Neural cell (in vitro differentiated cells): ENCODE results near the gene HSD3B1.

Source experiments
- EP300 ChIP-seq: fragments of 450-650 bp; conservative IDR thresholded peaks from 2 replicates; pipeline ENCODE4 v1.6.1; 2014; ENCODE audit warnings: antibody characterized with exemption, mild to moderate bottlenecking, moderate library complexity; ENCODE audit not compliant: poor library complexity, severe bottlenecking
- POLR2AphosphoS5 ChIP-seq: IDR thresholded peaks from 2 replicates; pipeline ENCODE4 v1.6.1; 2012
- TF ChIP-seq, protein P1 (sequence below): fragments of 450-650 bp; IDR thresholded peaks from 2 replicates; pipeline ENCODE4 v1.5.1; 2014; ENCODE audit warnings: antibody characterized with exemption, mild to moderate bottlenecking, moderate library complexity; ENCODE audit not compliant: poor library complexity, severe bottlenecking

GRCh38 chr1:119488216-119488615, 18.8 kb upstream of the HSD3B1 start:
- TF ChIP-seq, protein P1, sequence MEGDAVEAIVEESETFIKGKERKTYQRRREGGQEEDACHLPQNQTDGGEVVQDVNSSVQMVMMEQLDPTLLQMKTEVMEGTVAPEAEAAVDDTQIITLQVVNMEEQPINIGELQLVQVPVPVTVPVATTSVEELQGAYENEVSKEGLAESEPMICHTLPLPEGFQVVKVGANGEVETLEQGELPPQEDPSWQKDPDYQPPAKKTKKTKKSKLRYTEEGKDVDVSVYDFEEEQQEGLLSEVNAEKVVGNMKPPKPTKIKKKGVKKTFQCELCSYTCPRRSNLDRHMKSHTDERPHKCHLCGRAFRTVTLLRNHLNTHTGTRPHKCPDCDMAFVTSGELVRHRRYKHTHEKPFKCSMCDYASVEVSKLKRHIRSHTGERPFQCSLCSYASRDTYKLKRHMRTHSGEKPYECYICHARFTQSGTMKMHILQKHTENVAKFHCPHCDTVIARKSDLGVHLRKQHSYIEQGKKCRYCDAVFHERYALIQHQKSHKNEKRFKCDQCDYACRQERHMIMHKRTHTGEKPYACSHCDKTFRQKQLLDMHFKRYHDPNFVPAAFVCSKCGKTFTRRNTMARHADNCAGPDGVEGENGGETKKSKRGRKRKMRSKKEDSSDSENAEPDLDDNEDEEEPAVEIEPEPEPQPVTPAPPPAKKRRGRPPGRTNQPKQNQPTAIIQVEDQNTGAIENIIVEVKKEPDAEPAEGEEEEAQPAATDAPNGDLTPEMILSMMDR = no peak
- TF ChIP-seq POLR2AphosphoS5 (no peak), EP300 (no peak)
